Spleen (tissue), 7 donors: ENCODE data around the gene BORCS8.

ENCODE experiments used
- CTCF ChIP-seq, 11 experiments: fragments of 200-600 bp in 7 of 11; fragments of 450-650 bp in 4 of 11; sonication (generic) in 4 of 11; IDR thresholded peaks in 8 of 11; conservative IDR thresholded peaks in 3 of 11; 1 replicate in 7 of 11; 2 replicates in 4 of 11; pipeline versions ENCODE4 v1.4.0 to v1.8.0; 2016 to 2021; ENCODE audit warnings: antibody characterized with exemption in 11 of 11, inconsistent platforms in 4 of 11, mild to moderate bottlenecking in 1 of 11
- POLR2A ChIP-seq, 3 donors: fragments of 450-650 bp; IDR thresholded peaks; one replicate each; pipeline ENCODE4 v1.5.1; 2017; ENCODE audit warnings: antibody characterized with exemption in 3 of 3, mild to moderate bottlenecking in 1 of 3
- POLR2AphosphoS5 ChIP-seq, 3 donors: sonication (generic); formaldehyde crosslinking; IDR thresholded peaks; one replicate each; pipeline ENCODE4 v1.5.1; 2017; ENCODE audit warnings: antibody characterized with exemption in 3 of 3
- donor health status: DM: no; HTN: no; CAD: no; lungs with moderate emphysema.
- donor health status: DM: no; HTN: no; CAD: no.
- donor health status: DM: no; HTN: no; CAD: no.

DNA sequence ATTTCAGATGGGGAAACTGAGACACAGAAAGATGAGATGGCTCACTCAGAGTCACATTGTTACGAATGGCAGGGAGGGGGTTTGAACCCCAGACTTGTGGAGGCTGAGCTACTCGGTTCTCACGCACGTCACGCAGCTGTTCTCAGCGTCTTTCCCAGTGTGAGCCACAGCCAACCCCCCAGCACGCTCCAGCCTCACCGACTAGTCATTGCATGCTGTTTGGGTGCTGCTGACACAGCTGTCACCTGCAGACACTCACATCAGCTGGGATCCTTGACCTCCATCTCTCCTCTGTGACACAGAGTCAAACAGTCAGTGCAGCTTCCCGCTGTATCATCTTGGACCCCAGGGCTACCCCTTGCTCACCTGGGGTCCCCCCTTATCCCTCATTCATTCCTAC is 17.4 kb upstream of the BORCS8 start:
- TF ChIP-seq POLR2AphosphoS5 (IDR thresholded peaks at IDR 0.05) (no peak), CTCF (IDR thresholded peaks at IDR 0.05 in 8 of 11, conservative IDR thresholded peaks at IDR 0.05 in 3 of 11) (no peak), POLR2A (IDR thresholded peaks at IDR 0.05) (no peak)
